ENCODE measurements around the gene EIF2D. TPM values are rescaled to one million over a fixed set of nuclear protein-coding genes. Genes with fewer than 3 reads are reported as not detected.

EIF2D gene
- total and polyA plus RNA-seq, 9 of the 15 experiments (the other 6 are each of a cell fraction or from before 2014, with no cell fraction given), result 81.1 to 138 (median 93.9) TPM

GRCh38 chr1:206635080-206635977 lies 23.1 kb upstream of the EIF2D start, which contains the start of gene DYRK3 (continued):
- TF ChIP-seq IRF1 (CRISPR knock-in tag; IDR thresholded peaks at IDR 0.05; ENCODE audit: borderline replicate concordance) (no peak), SMAD1 (IDR thresholded peaks at IDR 0.05; ENCODE audit: low read depth, low read length, partially characterized antibody) (peak; percentile 77), NFE2L1 (tag; IDR thresholded peaks at IDR 0.05; ENCODE audit: borderline replicate concordance, low read depth) (no peak), ZBTB49 (CRISPR knock-in tag; IDR thresholded peaks at IDR 0.05; ENCODE audit: borderline replicate concordance) (no peak), XRCC4 (IDR thresholded peaks at IDR 0.05; ENCODE audit: extremely low read depth, insufficient read depth, insufficient read length) (no peak), ERF (CRISPR knock-in tag; IDR thresholded peaks at IDR 0.05) (0 out of 2 replicates have a peak, but pooled peaks have one; percentile 31), HMBOX1 (IDR thresholded peaks at IDR 0.05) (no peak; the same call in 1 of the 2 replicates), KDM1A (IDR thresholded peaks at IDR 0.05) (peak in 1 of 2 experiments; percentile 83; a peak in 2 of 4 replicates), E2F4 (CRISPR knock-in tag; IDR thresholded peaks at IDR 0.05; ENCODE audit: low read depth) (0 out of 2 replicates have a peak, but pooled peaks have one; percentile 47), HIVEP1 (CRISPR knock-in tag; IDR thresholded peaks at IDR 0.05) (no peak), TCF7 (IDR thresholded peaks at IDR 0.05; ENCODE audit: borderline replicate concordance) (0 out of 2 replicates have a peak, but pooled peaks have one; percentile 14), BCL6 (CRISPR knock-in tag; IDR thresholded peaks at IDR 0.05) (no peak), MLLT1 (IDR thresholded peaks at IDR 0.05) (peak in 1 of 2 experiments; percentile 6; a peak in 1 of 4 replicates), DEAF1 (CRISPR knock-in tag; IDR thresholded peaks at IDR 0.05) (no peak), THRAP3 (IDR thresholded peaks at IDR 0.05; ENCODE audit: borderline replicate concordance) (no peak), ZNF282 (CRISPR knock-in tag; IDR thresholded peaks at IDR 0.05) (no peak), NR4A1 (CRISPR knock-in tag; IDR thresholded peaks at IDR 0.05) (no peak; the same call in 1 of the 2 replicates), NR4A1 (tag; IDR thresholded peaks at IDR 0.05) (no peak), BRD4 (IDR thresholded peaks at IDR 0.05) (no peak)
